Lung microvascular endothelial cell (primary cell): ENCODE measurements around the gene GOLGA3. TPM values are rescaled to one million over a fixed set of nuclear protein-coding genes. Genes with fewer than 3 reads are reported as not detected.
"Not testable (repeated sequence)": the region's sequence is repeated elsewhere in the genome, so short reads cannot be mapped to it uniquely, and the experiment has no call there.

Experiments used
- DNase-seq, 2 donors: peaks; one replicate each; pipeline versions ENCODE4 v3.0.0 to v3.0.0-alpha.2; 2010; ENCODE audit warnings: low read depth in 2 of 2
- total RNA-seq: library from RNA; depleted of rRNA; stranded (reverse); fragments of >200 nt; gene quantifications from 2 replicates; pipeline ENCODE4 v1.2.1, GENCODE V29; 2014

GOLGA3 gene
- total RNA-seq, 1 donor from 2014 or later: 70.0 TPM

DNA sequence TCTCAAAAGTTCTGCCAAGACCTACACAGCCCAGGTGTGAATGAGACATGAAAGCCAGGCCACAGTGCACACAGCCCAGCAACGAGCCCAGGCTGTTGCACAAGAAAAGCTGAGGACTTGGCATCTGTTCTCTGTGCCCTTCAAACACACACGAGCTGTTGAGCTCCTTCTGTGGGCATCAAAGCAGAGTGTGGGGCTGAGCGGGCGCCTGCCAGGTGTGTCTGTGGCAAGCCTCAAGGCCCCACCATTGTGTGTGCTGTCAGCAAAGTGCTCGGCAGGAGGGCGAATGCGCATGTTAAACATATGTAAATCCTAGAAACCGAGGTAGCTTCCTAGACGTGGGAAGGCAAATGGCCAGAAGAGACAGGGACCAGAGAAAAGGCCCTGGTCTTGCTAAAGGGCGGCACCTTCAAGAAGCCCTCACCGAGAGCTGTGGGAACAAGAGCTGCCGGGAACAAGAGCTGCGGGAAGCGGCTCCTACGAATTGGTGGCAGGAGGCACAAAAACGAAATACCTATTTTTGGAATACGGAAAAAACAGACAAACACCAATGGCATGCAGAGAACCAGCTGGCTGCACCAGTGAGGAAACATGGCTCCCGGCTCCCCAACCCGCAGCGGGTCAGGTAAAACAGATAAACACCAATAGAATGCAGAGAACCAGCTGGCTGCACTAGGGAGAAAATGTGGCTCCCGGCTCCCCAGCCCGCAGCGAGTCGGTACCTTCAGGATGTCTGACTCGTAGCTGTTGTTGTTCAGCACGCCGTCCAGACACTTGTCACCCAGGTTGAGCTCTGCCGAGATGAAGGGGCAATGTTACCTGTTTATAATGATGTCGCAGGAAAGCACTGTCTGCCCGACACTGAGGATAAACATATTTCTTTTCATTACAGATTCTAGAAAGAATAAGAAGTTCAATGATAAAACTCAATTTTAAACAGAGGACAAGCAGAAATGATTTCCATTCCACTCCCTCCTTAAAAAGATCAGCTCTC, 19.0 kb upstream of the GOLGA3 start:
- no peak for DNase-seq

DNA sequence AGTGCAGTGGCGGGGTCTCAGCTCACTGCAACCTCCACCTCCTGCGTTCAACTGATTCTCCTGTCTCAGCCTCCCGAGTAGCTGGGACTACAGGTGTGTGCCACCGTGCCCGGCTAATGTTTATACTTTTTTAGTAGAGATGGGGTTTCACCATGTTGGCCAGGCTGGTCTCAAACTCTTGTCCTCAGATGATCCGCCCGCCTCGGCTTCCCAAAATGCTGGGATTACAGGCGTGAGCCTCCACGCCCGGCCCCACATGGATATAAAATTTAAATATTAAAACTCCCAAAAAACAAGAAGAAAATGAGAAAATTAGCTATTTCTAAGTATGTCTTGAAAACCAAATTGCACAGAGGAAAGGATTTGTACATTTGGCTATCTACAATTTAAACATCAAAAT, 16.0 kb upstream of the GOLGA3 start:
- not testable (repeated sequence) for DNase-seq

DNA sequence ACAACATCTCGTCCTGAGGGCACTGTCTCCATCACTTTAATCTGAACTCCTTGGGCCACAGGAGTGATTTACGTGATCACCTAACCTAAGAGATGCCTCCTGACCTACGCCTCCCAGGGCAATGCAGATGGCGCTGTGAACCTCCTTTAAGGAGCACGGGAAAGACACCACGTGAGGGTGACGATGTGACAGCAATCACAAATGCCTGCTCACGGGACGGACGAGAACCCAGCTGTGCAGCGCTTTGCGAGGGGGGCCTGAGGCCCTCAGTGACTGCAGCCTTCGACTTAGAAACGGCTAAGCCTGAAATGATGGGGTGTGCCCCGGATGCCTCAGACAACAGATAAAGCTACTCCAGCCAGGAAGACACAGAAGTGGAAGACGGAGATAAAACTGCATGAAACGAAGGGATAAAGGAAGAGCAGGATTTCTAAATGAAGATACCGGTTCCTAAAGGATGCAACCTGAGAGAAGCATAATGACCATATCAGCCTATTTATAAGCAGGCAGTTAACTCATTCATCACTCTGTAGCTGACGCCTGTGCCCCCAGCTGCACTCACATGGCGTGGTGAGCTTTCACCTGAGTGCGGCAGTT, 13.9 kb upstream of the GOLGA3 start:
- no peak for DNase-seq

DNA sequence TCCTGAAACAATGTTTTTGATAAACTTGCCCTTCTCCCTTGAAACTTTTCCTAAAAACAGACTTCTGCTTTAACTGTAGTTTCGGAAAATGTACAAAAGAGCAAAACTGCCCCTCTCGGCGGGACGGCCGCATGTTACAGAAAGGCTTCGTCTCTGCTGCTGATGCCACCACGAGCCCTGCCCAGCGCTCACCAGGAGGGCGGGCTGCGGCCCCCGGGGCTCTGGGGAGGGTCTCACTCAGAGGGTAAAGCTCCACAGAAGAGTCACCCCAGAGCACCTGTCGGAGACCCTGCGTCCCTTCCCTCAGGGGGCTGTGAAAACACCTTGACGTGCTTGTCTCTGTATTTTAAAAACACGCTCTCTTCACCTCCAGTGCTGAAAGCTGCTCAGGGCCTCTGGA, 12.5 kb upstream of the GOLGA3 start:
- no peak for DNase-seq

DNA sequence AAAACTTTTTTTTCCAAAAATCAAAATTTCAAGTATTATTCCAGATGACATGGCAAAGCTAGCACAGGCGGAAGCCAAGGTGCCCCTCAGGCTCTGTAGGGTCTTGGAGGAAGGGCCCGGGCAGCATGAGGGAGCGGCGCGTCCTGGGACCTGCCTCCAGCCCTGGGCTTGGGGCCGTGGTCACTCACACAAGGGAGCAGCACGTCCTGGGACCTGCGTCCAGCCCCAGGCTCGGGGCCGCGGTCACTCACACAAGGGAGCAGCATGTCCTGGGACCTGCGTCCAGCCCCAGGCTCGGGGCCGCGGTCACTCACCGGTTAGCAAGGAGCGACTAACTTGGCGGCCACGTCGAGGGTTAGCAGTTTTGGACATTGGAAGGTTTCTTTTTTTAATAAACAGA, 11.9 kb upstream of the GOLGA3 start:
- DNase-seq: no peak

DNA sequence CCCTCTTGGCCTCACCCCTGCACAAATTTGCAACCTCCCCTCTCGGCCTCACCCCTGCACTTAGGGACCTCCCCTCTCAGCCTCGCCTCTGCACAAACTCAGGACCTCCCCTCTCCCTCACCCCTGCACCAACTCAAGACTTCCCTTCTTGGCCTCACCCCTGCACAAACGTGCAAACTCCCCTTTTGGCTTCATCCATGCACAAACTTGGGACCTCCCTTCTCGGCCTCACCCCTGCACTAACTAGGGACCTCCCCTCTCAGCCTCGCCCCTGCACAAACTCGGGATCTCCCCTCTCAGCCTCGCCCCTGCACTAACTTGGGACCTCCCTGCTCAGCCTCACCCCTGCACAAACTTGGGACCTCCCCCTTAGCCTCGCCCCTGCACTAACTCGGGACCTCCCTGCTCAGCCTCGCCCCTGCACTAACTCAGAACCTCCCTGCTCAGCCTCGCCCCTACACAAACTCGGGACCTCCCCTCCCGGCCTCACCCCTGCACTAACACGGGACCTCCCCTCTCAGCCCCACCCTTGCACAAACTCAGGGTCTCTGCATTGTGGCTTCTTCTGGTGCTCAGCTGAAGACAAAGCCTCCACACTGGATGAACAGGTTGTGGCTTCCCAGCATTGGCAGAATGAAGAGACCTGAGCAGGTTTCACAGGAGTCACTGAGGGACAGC, 11.0 kb upstream of the GOLGA3 start:
- no peak for DNase-seq

DNA sequence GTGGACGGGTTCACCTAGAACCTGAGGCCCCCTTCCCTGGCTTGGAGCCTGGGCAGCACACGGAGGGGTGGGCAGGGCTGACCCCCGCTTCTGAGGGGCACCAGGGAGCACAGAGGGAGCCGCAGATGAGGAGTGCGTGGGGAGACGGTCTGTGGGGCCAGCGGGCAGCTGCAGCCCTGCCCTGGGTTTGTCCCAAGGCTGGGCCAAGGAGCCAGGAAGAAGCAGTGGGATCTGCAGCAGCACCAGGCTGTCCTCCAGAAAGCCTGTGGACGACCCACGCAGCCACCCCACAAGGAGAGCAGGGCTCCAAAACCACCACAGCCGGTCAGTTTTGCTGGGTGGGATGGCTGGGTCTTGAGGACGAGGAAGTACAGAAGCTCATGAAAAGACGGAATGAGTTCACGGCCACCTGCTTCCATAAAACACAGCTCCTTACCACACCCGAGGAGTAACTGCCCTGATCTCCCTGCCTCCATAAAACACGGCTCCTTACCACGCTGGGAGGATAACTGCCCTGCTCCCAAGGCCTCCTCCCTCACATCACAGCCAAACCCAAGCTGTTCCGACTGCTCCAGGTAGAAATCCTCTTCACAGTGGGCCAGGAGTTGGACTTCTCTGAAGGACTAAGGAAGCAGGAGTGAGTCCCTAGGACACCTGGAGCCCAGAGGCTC, 9.9 kb upstream of the GOLGA3 start:
- DNase-seq: no peak

DNA sequence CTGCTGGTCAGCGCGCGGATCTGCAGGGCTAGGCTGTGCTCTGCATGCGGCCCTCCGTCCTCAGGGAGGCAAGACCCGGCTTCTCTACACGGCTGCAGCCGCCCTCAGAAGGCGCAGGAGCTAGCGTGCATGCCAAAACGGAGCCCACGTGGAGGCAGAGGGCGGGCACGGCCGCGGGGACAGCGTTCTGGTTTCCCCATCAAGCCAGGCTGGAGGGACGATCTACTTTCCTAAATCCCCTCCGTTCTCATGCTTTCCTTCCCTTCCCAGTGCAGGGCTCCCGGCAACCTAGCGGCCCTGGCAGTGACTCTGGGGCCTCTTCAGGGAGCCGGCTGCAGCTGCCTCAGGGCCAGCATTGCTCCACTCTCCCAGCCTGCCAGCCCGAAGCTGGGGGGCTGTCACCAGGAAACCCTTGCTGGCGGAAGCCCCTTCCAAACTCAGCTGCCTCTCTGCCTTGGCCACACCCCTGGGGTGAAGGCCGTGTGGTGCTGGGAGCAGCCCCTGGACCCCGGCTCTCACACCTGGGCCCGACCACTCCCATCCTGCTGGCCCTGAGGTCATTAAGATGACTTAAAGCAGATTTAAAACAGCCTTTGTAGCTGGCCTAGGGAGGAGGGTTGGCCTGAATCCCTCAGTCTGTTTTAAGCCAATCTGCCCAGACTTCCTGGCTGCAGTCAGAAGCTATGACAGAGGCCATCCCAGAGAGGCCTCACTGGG, 9.2 kb upstream of the GOLGA3 start:
- no peak for DNase-seq

DNA sequence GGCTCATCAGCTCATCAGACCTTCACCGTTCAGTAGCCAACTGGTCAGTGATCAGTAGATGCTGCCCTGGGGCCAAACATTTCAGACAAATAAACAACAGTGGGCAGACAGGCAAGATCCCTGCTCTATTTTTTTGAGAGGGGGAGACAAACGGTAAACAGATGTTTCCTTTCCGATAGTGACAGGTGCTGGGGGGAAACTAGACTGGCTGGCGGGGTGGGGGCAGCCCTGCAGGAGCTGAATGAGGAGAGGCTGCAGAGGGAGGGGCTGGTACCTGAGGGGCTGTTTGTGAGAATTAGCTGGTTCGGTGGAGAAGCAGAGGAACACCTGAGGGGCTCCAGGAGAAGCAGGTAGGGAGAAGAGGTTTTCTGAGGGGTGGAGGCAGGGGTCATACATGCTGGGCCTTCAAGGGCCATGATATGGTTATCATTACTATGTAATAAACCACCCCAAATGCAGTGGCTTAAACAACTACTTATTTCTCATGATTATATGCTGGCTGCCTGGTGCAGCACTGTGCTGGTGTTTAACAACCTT, 8.2 kb upstream of the GOLGA3 start:
- no peak for DNase-seq

DNA sequence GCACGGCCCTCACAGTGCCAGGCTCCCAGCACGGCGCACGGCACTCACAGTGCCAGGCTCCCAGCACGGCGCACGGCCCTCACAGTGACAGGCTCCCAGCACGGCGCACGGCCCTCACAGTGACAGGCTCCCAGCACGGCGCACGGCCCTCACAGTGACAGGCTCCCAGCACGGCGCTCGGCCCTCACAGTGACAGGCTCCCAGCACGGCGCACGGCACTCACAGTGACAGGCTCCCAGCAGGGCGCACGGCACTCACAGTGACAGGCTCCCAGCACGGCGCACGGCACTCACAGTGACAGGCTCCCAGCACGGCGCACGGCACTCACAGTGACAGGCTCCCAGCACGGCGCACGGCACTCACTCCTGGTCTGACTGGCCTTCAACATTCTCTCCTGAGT, 7.6 kb upstream of the GOLGA3 start:
- DNase-seq: not testable (repeated sequence)

DNA sequence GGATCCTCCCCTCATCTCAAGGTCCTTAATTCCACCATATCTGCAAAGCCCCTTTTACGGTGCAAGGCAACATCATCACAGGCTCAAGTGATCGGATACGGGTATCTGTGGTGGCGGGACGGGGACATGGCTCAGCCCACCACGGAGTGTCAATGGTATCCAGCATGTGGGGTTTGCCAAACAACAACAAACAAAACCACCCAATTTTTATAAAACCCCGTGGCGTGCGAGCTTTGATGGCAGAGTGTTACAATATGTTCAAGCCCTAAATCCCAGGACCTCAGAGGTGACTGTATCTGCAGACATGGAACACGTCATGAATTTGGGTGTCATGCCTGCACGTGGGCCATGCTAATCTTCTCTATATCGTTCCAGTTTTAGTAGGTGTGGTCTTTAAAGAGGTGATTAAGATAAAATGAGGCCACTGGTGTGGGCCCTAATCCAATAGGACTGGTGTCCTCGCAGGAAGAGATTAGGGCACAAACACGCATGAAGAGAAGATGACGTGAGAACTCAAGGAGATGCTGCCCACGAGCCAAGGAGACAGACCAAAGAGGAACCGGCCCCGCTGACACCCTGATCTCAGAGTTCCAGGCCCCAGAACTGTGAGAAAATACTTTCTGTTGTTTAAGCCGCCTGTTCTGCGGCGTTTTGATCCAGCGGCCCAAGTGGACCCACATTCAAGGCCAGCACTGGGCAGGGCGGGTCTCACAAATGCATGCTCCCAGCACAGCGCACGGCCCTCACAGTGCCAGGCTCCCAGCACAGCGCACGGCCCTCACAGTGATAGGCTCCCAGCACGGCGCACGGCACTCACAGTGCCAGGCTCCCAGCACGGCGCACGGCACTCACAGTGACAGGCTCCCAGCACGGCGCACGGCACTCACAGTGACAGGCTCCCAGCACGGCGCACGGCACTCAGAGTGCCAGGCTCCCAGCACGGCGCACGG, 6.7 kb upstream of the GOLGA3 start:
- DNase-seq: no peak

DNA sequence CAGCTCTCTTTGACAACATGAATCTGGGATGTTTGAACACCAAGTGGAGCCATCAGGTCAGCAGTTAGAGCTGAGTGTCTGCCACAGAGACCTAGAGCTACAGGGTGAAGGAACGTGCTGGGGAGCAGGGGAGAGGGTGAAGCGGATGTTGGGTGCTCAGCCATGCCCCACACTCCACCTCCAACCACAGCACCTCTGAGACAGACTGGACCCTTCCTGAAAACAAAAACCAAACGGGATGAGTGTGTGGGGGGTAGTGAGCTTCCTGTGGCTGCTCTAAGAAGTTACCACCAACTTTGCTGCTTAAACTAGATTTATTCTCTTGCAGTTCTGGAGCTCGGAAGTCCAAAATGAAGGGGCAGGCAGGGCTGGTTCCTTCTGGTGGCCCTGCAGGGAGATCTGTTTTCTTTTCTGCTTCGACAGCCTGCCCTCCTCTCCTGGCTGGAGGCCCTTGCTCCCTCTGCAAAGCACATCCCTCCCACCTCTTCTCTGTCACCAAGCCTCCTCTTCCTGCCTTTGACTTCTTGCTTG, 5.6 kb upstream of the GOLGA3 start:
- DNase-seq: no peak

DNA sequence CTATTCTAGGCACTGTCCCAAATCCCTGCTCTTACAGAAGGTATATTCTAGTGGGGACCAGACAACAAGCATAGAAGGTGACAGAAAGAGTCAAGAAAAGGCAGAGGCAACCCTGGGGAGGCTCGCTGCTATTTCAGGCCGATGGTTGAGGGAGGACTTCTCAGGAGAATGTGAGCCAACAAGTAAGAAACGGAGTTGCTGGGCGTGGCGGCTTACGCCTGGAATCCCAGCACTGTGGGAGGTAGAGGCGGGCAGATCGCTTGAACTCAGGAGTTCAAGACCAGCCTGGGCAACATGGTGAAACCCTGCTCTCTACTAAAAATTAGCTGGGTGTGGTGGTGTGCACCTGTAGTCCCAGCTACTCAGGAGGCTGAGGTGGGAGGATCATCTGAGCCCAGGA, 4.7 kb upstream of the GOLGA3 start:
- no peak for DNase-seq

DNA sequence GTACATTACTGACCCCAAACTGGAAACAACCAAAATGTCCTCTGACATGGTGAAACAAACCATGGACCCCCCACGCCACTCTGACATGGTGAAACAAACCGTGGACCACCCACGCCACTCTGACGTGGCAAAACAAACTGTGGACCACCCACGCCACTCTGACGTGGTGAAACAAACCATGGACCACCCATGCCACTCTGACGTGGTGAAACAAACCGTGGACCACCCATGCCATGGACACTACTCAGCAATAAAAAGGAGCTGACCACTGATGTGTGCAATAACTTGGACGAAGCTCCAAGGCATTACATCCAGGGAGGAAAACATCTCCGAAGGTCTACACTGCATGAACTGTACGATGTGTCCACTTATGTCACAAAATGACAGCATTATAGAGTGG, 3.1 kb upstream of the GOLGA3 start:
- no peak for DNase-seq

DNA sequence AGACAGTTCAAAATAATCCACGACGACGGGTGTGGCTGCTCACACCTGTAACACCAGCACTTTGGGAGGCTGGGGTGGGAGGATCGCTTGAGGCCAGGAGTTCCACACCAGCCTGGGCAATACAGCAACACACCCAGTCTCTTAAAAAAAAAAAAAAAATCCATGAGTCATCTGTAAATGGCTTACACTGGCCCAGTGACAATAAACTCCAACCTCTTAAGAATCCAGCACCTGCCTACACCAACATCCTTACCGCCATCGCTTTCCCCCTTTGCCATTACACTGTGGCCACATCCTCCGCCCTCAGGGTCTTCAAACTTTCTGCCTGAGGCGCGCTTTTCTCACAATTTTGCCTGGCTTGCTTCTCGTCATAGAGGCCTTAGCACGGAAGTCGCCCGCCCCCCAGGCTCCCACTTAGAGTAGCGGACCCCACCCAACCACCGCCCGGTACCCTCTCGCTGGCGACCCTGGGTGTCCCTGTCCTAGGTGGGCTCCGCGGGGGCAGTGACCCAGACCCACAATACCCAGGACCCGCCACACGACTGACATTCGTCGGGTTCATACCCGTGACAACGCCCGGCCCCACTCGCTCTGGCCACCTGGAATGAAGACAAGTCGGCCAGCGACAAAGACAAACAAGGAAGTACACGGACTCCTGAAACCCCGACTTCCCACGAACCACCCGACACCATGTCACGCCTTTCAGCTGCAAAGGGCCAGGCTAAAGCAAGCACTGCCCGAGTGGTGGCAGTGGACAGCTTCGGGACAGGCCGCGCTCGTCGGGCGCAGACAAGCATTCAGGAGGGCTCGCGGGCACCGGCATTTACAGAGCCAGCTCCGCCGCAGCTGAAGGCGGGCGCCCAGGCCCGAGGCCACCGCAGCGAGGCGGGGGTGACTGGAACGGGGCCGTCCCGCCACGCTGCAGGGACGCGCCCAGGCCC, 636 bp downstream of the GOLGA3 start:
- peak; percentile 64 to 80 for DNase-seq

DNA sequence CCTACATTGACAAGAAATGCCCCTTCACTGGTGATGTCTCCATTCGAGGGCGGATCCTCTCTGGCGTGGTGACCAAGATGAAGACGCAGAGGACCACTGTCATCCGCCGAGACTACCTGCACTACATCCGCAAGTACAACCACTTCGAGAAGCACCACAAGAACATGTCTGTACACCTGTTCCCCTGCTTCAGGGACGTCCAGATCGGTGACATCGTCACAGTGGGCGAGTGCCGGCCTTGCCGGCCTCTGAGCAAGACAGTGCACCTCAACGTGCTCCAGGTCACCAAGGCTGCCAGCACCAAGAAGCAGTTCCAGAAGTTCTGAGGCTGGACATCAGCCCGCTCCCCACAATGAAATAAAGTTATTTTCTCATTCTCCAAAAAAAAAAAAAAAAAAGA, 2.8 kb downstream of the GOLGA3 start:
- DNase-seq: no peak

DNA sequence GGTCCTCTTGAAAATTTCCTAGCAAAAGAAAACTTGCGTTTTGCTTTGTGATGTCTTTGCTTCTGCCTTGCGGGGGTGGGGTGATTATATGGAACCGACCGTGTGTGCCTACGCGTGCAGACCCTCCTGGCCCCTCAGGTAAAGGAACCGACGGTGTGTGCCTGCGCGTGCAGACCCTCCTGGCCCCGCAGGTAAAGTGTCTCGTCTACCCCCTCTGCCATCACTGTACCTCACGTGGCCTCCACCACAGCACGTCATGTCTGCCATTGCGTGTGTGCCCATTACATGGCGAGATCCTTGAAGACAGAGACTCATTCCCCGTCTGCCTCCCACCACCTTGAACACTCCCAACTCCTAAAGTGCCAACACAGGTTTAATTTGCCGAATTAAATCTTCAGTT, 3.6 kb downstream of the GOLGA3 start:
- DNase-seq: no peak

DNA sequence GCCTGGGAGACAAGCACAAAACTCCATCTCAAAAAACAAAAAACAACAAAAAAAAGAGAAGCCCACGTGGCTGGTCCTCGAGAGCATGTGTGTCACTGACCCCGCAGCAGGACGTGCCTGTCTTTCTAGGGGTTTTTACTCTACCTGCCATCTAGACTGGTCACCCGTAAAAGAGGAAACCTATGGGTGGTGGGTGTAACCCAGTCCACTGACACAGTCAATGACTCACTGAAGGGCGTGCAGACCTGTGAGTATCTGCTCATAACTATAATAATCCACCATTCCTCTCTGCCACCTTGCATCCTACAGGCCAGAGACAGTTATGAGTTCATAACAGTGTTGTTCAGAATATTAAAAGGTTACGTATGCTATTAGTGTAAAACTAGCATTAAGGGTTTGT, 4.6 kb downstream of the GOLGA3 start:
- peak in 1 of 2 donors; percentile 35 for DNase-seq
